Stomach (tissue), 9 donors: ENCODE results near the gene NARS2. TPM values are rescaled to one million over a fixed set of nuclear protein-coding genes. Genes with fewer than 3 reads are reported as not detected.
A peak's percentile ranks its signal among the peaks of the same experiment; 100 is the strongest.

Experiments used
- DNase-seq, 2 donors: peaks; one replicate each; pipeline versions ENCODE4 v3.0.0 to v3.0.0-alpha.2; 2013 to 2019
- H3K27ac ChIP-seq, 5 donors: fragments of 200-600 bp in 4 of 5; sonication (generic) in 4 of 5; one replicate each; pipeline ENCODE4 v1.5.1; 2013 to 2019; ENCODE audit warnings: mild to moderate bottlenecking in 1 of 5, moderate library complexity in 1 of 5
- H3K27me3 ChIP-seq, 3 donors: fragments of 200-600 bp; sonication (generic); one replicate each; pipeline ENCODE4 v1.5.1; 2017 to 2019; ENCODE audit warnings: mixed run types in 1 of 3
- H3K36me3 ChIP-seq, 4 donors: fragments of 200-600 bp; sonication (generic); 1 replicate in 3 of 4; 2 replicates in 1 of 4; pipeline ENCODE4 v1.5.1; 2016 to 2019
- H3K4me1 ChIP-seq, 4 donors: fragments of 200-600 bp; sonication (generic); one replicate each; pipeline ENCODE4 v1.5.1; 2016 to 2019
- H3K4me3 ChIP-seq, 4 donors: fragments of 200-600 bp; sonication (generic) in 3 of 4; one replicate each; pipeline ENCODE4 v1.5.1; 2016 to 2019; ENCODE audit warnings: mild to moderate bottlenecking in 1 of 4
- H3K9me3 ChIP-seq, 4 donors: fragments of 200-600 bp; sonication (generic); one replicate each; pipeline ENCODE4 v1.5.1; 2016 to 2019
- EP300 ChIP-seq: sonication (generic); formaldehyde crosslinking; IDR thresholded peaks from one replicate; pipeline ENCODE4 v1.6.1; 2017; ENCODE audit warnings: antibody characterized with exemption
- POLR2A ChIP-seq, 4 donors: fragments of 450-650 bp; IDR thresholded peaks; one replicate each; pipeline ENCODE4 v1.6.1; 2016; ENCODE audit warnings: antibody characterized with exemption in 4 of 4, control low read depth in 2 of 4, mild to moderate bottlenecking in 1 of 4, moderate library complexity in 1 of 4
- POLR2AphosphoS5 ChIP-seq, 3 donors: sonication (generic); formaldehyde crosslinking; IDR thresholded peaks; one replicate each; pipeline ENCODE4 v1.6.1; 2016; ENCODE audit warnings: antibody characterized with exemption in 3 of 3
- WGBS, 5 donors: extraction: QIAGEN DNeasy Blood & Tissue Kit in 3 of 5; methylation state at CpG; one replicate each; pipeline versions ENCODE4 v1.1.5 to v1.1.7; 2013 to 2018; 5-methylcytosine and 5-hydroxymethylcytosine counted together
- intact Hi-C: fragments of 100-400 bp; cut with DNase I; formaldehyde crosslinking; loops from one replicate; pipeline ENCODE4 v1.15.1; 2023; ENCODE audit warnings: low total_unique reads
- polyA plus RNA-seq, 3 donors: library from polyadenylated mRNA; stranded (reverse); fragments of 200-250 nt; gene quantifications; one replicate each; pipeline ENCODE4 v1.2.3, GENCODE V29; 2013
- total RNA-seq, 5 donors: library from RNA; depleted of rRNA; stranded (reverse); fragments of >200 nt; gene quantifications; one replicate each; pipeline versions ENCODE4 v1.1.0 to v1.2.3, GENCODE V29; 2014 to 2016
- TF ChIP-seq, protein P1 (sequence below), 7 experiments: fragments of 450-650 bp in 4 of 7; fragments of 200-600 bp in 3 of 7; sonication (generic) in 3 of 7; IDR thresholded peaks; one replicate each; pipeline ENCODE4 v1.5.1; 2016 to 2019; ENCODE audit warnings: antibody characterized with exemption in 7 of 7, control low read depth in 2 of 7, mild to moderate bottlenecking in 1 of 7
- donor health status: healthy with polysubstance abuse.
- donor health status: Bipolar disorder and iron deficiency.
- donor health status: healthy.

NARS2 gene
- total and polyA plus RNA-seq, 8 donors: 4.7 to 34.5 (median 14.1) TPM

DNA sequence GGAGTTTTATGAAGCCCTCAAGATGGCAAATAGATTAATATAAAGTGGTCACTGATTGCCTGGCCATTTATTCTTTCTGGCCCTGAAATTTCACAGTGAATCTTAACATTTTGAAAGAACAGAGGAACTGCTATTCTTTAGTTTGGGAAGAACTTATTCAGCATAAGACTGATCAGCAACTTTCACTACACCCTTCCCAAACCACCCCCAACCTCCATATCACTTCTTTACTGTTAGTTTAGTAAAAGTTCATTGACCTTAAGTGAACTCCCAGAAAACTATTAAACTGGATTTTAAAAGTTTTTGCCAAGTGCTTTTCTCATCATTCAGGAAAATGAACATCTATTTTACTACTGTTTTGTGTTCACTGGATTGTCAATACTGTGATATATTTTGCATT, 77.4 kb downstream of the NARS2 start:
- TF ChIP-seq POLR2AphosphoS5 (IDR thresholded peaks at IDR 0.05): no peak
- no peak for TF ChIP-seq POLR2A (IDR thresholded peaks at IDR 0.05)
- TF ChIP-seq, protein P1, sequence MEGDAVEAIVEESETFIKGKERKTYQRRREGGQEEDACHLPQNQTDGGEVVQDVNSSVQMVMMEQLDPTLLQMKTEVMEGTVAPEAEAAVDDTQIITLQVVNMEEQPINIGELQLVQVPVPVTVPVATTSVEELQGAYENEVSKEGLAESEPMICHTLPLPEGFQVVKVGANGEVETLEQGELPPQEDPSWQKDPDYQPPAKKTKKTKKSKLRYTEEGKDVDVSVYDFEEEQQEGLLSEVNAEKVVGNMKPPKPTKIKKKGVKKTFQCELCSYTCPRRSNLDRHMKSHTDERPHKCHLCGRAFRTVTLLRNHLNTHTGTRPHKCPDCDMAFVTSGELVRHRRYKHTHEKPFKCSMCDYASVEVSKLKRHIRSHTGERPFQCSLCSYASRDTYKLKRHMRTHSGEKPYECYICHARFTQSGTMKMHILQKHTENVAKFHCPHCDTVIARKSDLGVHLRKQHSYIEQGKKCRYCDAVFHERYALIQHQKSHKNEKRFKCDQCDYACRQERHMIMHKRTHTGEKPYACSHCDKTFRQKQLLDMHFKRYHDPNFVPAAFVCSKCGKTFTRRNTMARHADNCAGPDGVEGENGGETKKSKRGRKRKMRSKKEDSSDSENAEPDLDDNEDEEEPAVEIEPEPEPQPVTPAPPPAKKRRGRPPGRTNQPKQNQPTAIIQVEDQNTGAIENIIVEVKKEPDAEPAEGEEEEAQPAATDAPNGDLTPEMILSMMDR (IDR thresholded peaks at IDR 0.05): no peak
- TF ChIP-seq EP300: no peak
- intact Hi-C loops: no loop called here
- no peak for DNase-seq

DNA sequence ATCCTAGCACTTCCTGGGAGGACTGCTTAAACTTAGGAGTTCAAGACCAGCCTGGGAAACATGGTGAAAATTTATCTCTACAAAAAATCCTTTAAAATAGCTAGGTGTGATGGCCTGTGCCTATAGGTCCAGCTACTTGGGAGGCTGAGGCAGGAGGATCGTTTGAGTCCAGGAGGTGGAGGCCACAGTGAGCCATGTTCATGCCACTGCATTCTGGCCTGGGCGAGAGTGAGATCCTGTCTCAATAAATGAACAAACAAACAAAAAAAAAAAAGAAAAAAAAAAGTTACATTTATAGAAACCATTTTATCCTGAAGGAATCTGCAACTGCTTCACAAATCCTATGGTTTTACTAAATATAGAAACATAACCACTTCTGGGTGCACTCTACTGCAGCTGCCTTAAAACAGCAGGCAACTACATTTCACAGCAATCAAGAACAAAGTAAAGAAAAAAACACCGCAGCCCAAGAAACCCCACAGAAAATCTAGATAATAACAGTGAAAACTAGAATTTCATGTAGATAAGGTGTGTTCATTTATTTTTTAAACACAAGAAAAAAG, 81.2 kb downstream of the NARS2 start:
- DNase-seq: no peak
- intact Hi-C loops: no loop called here
- TF ChIP-seq, protein P1 (IDR thresholded peaks at IDR 0.05): no peak
- TF ChIP-seq POLR2AphosphoS5 (IDR thresholded peaks at IDR 0.05): no peak
- no peak for TF ChIP-seq POLR2A (IDR thresholded peaks at IDR 0.05)
- no peak for TF ChIP-seq EP300
- 81 to 94% (median 91%) methylated on average over 3 of the region's 3 CpGs for WGBS, 5 donors
- no peaks in the 10 kb centered on the region for H3K9me3 ChIP-seq
- H3K4me1 ChIP-seq: peaks cover 0 to 22% (median 10%) of the 10 kb centered on the region in 4 donors
- no peaks in the 10 kb centered on the region for H3K27me3 ChIP-seq
- H3K27ac ChIP-seq: no peak overlapping the region
- H3K4me3 ChIP-seq: no peak overlapping the region
- peaks cover 0 to 13% (median 9%) of the 10 kb centered on the region in 4 donors for H3K36me3 ChIP-seq

More for the DNA sequence above, 77.4 kb downstream of the NARS2 start:
- Histone ChIP-seq H3K4me3 (no peak overlapping the region), H3K9me3 (no peaks in the 10 kb centered on the region), H3K27me3 (no peaks in the 10 kb centered on the region), H3K27ac (no peak overlapping the region), H3K36me3 (no peaks in the 10 kb centered on the region), H3K4me1 (peaks cover 0 to 22% (median 10%) of the 10 kb centered on the region in 4 donors)

DNA sequence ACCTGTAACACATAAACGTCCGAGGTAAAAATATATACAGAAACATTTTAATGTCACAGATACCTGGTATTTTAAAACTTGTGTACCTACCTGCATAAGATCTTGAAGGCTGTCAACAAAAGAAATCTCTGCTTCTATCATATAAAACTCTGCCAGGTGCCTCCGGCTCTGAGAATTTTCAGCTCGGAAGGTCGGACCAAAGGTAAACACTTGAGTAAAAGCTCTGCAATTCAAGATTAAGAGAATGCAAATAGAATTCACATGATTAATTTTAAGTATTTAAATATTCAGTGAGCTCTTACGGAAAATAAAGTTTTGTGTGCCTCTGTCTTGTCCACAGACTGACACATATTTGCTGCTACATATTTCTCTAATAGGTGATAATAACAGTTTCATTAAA, 81.7 kb downstream of the NARS2 start:
- H3K36me3 ChIP-seq: peaks cover 0 to 13% (median 9%) of the 10 kb centered on the region in 4 donors
- no peak overlapping the region for H3K27ac ChIP-seq
- intact Hi-C loops: no loop called here
- DNase-seq: peak in 1 of 2 donors; percentile 26
- no peaks in the 10 kb centered on the region for H3K9me3 ChIP-seq
- H3K4me1 ChIP-seq: peaks cover 0 to 22% (median 9%) of the 10 kb centered on the region in 4 donors
- no peaks in the 10 kb centered on the region for H3K27me3 ChIP-seq
- TF ChIP-seq EP300: no peak
- no peak for TF ChIP-seq POLR2AphosphoS5 (IDR thresholded peaks at IDR 0.05)
- TF ChIP-seq POLR2A (IDR thresholded peaks at IDR 0.05): no peak
- TF ChIP-seq, protein P1 (IDR thresholded peaks at IDR 0.05): no peak
- WGBS, 5 donors: 34 to 67% (median 48%) methylated on average over 6 of the region's 6 CpGs
- no peak overlapping the region for H3K4me3 ChIP-seq

DNA sequence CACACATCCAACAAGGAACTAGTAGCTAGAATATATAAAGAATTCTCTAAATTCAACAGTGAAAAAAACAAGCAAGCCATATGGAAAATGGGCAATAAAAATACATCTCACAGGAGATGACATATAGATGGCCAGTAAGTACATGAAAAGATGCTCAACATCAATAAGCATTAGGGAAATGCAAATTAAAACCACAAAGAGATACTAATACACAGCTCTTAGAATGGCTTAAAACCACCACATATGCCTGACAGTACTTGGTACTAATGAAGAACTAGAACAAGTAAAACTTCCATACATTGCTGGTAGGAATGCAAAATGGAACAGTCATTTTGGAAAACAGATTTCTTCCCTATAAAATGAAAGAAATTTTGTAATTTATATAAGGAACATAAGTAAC, 85.5 kb downstream of the NARS2 start:
- intact Hi-C loops: no loop called here
- Histone ChIP-seq H3K4me1 (no peaks in the 10 kb centered on the region), H3K36me3 (peaks cover 0 to 27% (median 9%) of the 10 kb centered on the region in 4 donors), H3K27ac (no peak overlapping the region), H3K4me3 (no peak overlapping the region), H3K27me3 (no peaks in the 10 kb centered on the region), H3K9me3 (no peaks in the 10 kb centered on the region)
- no peak for DNase-seq
- TF ChIP-seq POLR2A (IDR thresholded peaks at IDR 0.05): no peak
- no peak for TF ChIP-seq EP300
- TF ChIP-seq, protein P1 (IDR thresholded peaks at IDR 0.05): no peak
- no peak for TF ChIP-seq POLR2AphosphoS5 (IDR thresholded peaks at IDR 0.05)
